Transverse colon (tissue), 4 donors: ENCODE results near the gene TRPM3. TPM values are rescaled to one million over a fixed set of nuclear protein-coding genes. Genes with fewer than 3 reads are reported as not detected.

Source experiments
- DNase-seq: peaks from one replicate; pipeline ENCODE4 v3.0.0-alpha.2; 2019
- H3K27ac ChIP-seq, 4 donors: fragments of 200-600 bp; sonication (generic); 2 replicates each; pipeline ENCODE4 v1.5.1; 2016 to 2018; ENCODE audit warnings: inconsistent platforms in 4 of 4
- H3K27me3 ChIP-seq: fragments of 200-600 bp; sonication (generic); 2 replicates; pipeline ENCODE4 v1.5.1; 2017; ENCODE audit warnings: inconsistent platforms
- H3K36me3 ChIP-seq, 4 donors: fragments of 200-600 bp; sonication (generic); 2 replicates each; pipeline ENCODE4 v1.5.1; 2017 to 2019; ENCODE audit warnings: inconsistent platforms in 4 of 4
- H3K4me1 ChIP-seq, 4 donors: fragments of 200-600 bp; sonication (generic); 2 replicates each; pipeline ENCODE4 v1.5.1; 2017 to 2020; ENCODE audit warnings: inconsistent platforms in 4 of 4
- H3K4me3 ChIP-seq, 4 donors: fragments of 200-600 bp; sonication (generic); 1 replicate in 1 of 4; 2 replicates in 3 of 4; pipeline versions ENCODE4 v1.5.1 to v1.6.1; 2017 to 2019; ENCODE audit warnings: inconsistent platforms in 4 of 4
- H3K9me3 ChIP-seq, 2 donors: fragments of 200-600 bp; sonication (generic); 2 replicates each; pipeline ENCODE4 v1.5.1; 2017 to 2019; ENCODE audit warnings: inconsistent platforms in 2 of 2
- EP300 ChIP-seq: sonication (generic); formaldehyde crosslinking; IDR thresholded peaks from one replicate; pipeline ENCODE4 v1.6.1; 2017; ENCODE audit warnings: antibody characterized with exemption, low read depth
- POLR2A ChIP-seq: fragments of 450-650 bp; IDR thresholded peaks from one replicate; pipeline ENCODE4 v1.6.1; 2016; ENCODE audit warnings: antibody characterized with exemption, mild to moderate bottlenecking, moderate library complexity
- POLR2AphosphoS5 ChIP-seq, 3 donors: sonication (generic); formaldehyde crosslinking; IDR thresholded peaks; one replicate each; pipeline ENCODE4 v1.6.1; 2016; ENCODE audit warnings: antibody characterized with exemption in 3 of 3
- WGBS, 2 donors: methylation state at CpG; one replicate each; pipeline ENCODE4 v1.1.5; 2018; ENCODE audit warnings: low coverage in 1 of 2; 5-methylcytosine and 5-hydroxymethylcytosine counted together
- in situ Hi-C, 4 donors: fragments of 200-750 bp; cut with MboI; loops; one replicate each; pipeline versions ENCODE4 v1.15.0 to v1.15.1; 2017; ENCODE audit warnings: low sequenced_read_pairs in 3 of 4, low pct_ligation_motif_present in 1 of 4, low pct_unique_long_range_greater_than_20kb in 1 of 4
- intact Hi-C: fragments of 100-400 bp; cut with DNase I; formaldehyde crosslinking; loops from one replicate; pipeline ENCODE4 v1.15.1; 2023; ENCODE audit warnings: low total_unique reads
- total RNA-seq, 4 donors: library from RNA; depleted of rRNA; stranded (reverse); fragments of >200 nt; gene quantifications; one replicate each; pipeline ENCODE4 v1.1.0, GENCODE V29; 2016
- TF ChIP-seq, protein P1 (sequence below), 5 experiments: fragments of 200-600 bp in 3 of 5; fragments of 450-650 bp in 2 of 5; sonication (generic) in 3 of 5; IDR thresholded peaks; 1 replicate in 2 of 5; 2 replicates in 3 of 5; pipeline ENCODE4 v1.5.1; 2016 to 2017; ENCODE audit warnings: antibody characterized with exemption in 5 of 5, inconsistent platforms in 3 of 5, mild to moderate bottlenecking in 2 of 5, moderate library complexity in 1 of 5

Gene TRPM3
- total RNA-seq, 4 donors from 2014 or later = 0.16 to 1.2 (median 0.32) TPM

GRCh38 chr9:70672161-70672649 lies 449.2 kb downstream of the TRPM3 start:
- Histone ChIP-seq H3K4me1 (no peaks in the 10 kb centered on the region), H3K4me3 (no peak overlapping the region), H3K27ac (no peak overlapping the region), H3K27me3 (no peaks in the 10 kb centered on the region), H3K9me3 (no peaks in the 10 kb centered on the region), H3K36me3 (no peaks in the 10 kb centered on the region)
- intact Hi-C loops (no loop called here), in situ Hi-C loops (loop anchor here in 3 of 4 donors (25.0 kb wide), 3 partner anchors 290 to 565 kb away; no protein-coding TSS in a partner anchor)
- WGBS, 2 donors = 31 to 60% methylated on average over 1 of the region's 1 CpG
- TF ChIP-seq POLR2A (no peak), EP300 (no peak), POLR2AphosphoS5 (IDR thresholded peaks at IDR 0.05) (no peak)
- TF ChIP-seq, protein P1, sequence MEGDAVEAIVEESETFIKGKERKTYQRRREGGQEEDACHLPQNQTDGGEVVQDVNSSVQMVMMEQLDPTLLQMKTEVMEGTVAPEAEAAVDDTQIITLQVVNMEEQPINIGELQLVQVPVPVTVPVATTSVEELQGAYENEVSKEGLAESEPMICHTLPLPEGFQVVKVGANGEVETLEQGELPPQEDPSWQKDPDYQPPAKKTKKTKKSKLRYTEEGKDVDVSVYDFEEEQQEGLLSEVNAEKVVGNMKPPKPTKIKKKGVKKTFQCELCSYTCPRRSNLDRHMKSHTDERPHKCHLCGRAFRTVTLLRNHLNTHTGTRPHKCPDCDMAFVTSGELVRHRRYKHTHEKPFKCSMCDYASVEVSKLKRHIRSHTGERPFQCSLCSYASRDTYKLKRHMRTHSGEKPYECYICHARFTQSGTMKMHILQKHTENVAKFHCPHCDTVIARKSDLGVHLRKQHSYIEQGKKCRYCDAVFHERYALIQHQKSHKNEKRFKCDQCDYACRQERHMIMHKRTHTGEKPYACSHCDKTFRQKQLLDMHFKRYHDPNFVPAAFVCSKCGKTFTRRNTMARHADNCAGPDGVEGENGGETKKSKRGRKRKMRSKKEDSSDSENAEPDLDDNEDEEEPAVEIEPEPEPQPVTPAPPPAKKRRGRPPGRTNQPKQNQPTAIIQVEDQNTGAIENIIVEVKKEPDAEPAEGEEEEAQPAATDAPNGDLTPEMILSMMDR (IDR thresholded peaks at IDR 0.05) = no peak
- DNase-seq = no peak

GRCh38 chr9:70668751-70669150 lies 452.7 kb downstream of the TRPM3 start:
- Histone ChIP-seq H3K36me3 (no peaks in the 10 kb centered on the region), H3K27ac (no peak overlapping the region), H3K4me1 (no peaks in the 10 kb centered on the region), H3K9me3 (no peaks in the 10 kb centered on the region), H3K27me3 (no peaks in the 10 kb centered on the region), H3K4me3 (no peak overlapping the region)
- WGBS, 2 donors = 40 to 78% methylated on average over 1 to 3 of the region's 3 CpGs
- in situ Hi-C loops (loop anchor here in 3 of 4 donors (25.0 kb wide), 3 partner anchors 294 to 569 kb away; no protein-coding TSS in a partner anchor), intact Hi-C loops (no loop called here)
- DNase-seq = no peak
- TF ChIP-seq POLR2A (no peak), POLR2AphosphoS5 (IDR thresholded peaks at IDR 0.05) (no peak), EP300 (no peak)
- TF ChIP-seq, protein P1 (IDR thresholded peaks at IDR 0.05) = no peak

- in situ Hi-C loops = loop anchor here in 3 of 4 donors (25.0 kb wide), 3 partner anchors 304 to 579 kb away; no protein-coding TSS in a partner anchor
These were observed 462.7 kb downstream of the TRPM3 start for GRCh38 chr9:70658765-70659164.

GRCh38 chr9:70656281-70656680 lies 465.1 kb downstream of the TRPM3 start:
- intact Hi-C loops (no loop called here), in situ Hi-C loops (loop anchor here in 3 of 4 donors (25.0 kb wide), 3 partner anchors 306 to 581 kb away; no protein-coding TSS in a partner anchor)
- TF ChIP-seq POLR2AphosphoS5 (IDR thresholded peaks at IDR 0.05) = no peak
- TF ChIP-seq POLR2A = no peak
- TF ChIP-seq EP300 = no peak
- TF ChIP-seq, protein P1 (IDR thresholded peaks at IDR 0.05) = no peak
- no peaks in the 10 kb centered on the region for H3K9me3 ChIP-seq
- no peak for DNase-seq
- no peak overlapping the region for H3K4me3 ChIP-seq
- H3K27ac ChIP-seq = no peak overlapping the region
- H3K36me3 ChIP-seq = no peaks in the 10 kb centered on the region
- 74 to 80% methylated on average over 1 of the region's 1 CpG for WGBS, 2 donors
- H3K27me3 ChIP-seq = no peaks in the 10 kb centered on the region
- H3K4me1 ChIP-seq = no peaks in the 10 kb centered on the region

More at GRCh38 chr9:70658765-70659164, 462.7 kb downstream of the TRPM3 start:
- TF ChIP-seq EP300 (no peak), POLR2A (no peak), POLR2AphosphoS5 (IDR thresholded peaks at IDR 0.05) (no peak)
- TF ChIP-seq, protein P1 (IDR thresholded peaks at IDR 0.05) = no peak
- no peaks in the 10 kb centered on the region for H3K4me1 ChIP-seq
- H3K9me3 ChIP-seq = no peaks in the 10 kb centered on the region
- DNase-seq = no peak
- H3K27me3 ChIP-seq = no peaks in the 10 kb centered on the region
- H3K36me3 ChIP-seq = no peaks in the 10 kb centered on the region
- H3K27ac ChIP-seq = no peak overlapping the region
- H3K4me3 ChIP-seq = no peak overlapping the region
- intact Hi-C loops = no loop called here
